IMR-90 (cell line): ENCODE results near the gene ETS1.

Experiments used
- CTCF ChIP-seq: conservative IDR thresholded peaks from 2 replicates; pipeline ENCODE4 v1.5.1; 2012; ENCODE audit warnings: mild to moderate bottlenecking, low read depth, low read length, improper control_type of control experiment
- ELK1 ChIP-seq: fragments of 150-350 bp; IDR thresholded peaks from 2 replicates; pipeline ENCODE4 v1.6.1; 2016; ENCODE audit warnings: low read depth, mild to moderate bottlenecking, low read length, moderate library complexity, borderline replicate concordance
- POLR2A ChIP-seq: IDR thresholded peaks from 2 replicates; pipeline ENCODE4 v1.6.1; 2012; ENCODE audit warnings: mild to moderate bottlenecking, low read depth, low read length
- RCOR1 ChIP-seq: IDR thresholded peaks from 2 replicates; pipeline ENCODE4 v1.6.1; 2012; ENCODE audit warnings: mild to moderate bottlenecking, low read length, improper control_type of control experiment; ENCODE audit not compliant: insufficient replicate concordance
- TF ChIP-seq, protein P1 (sequence below): fragments of 150-350 bp; IDR thresholded peaks from 2 replicates; pipeline ENCODE4 v1.6.1; 2017; ENCODE audit warnings: mild to moderate bottlenecking, antibody characterized with exemption, low read length, low read depth

DNA sequence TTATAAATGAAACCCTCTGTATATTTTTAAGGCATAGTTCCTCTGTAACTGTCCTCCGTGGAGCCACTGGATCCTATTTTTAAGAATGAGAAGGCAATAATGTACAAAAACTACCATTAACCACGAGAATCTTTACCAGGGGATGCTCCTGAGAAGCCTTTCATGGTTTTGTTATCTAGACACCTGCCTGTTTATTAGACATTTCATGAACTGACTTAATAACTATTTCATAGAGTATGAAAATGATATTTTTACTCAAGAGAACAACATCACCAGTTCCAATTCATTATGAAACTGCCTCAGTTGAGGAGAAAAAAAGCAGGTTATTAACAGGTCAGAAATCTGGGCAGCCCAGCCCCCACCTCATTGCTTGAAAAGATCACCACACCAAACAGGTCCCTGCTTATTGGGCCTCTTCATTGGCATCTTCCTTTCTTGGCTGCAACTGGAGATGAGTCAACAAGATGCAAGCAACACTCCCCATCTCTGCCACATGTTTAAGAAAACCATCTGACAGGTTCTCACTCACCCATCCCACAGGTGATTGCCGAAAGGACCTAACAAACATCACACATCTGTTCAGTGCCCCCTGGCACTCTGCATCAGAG is 27.8 kb downstream of the ETS1 start:
- TF ChIP-seq CTCF (no peak), POLR2A (no peak), ELK1 (no peak), RCOR1 (no peak)
- TF ChIP-seq, protein P1, sequence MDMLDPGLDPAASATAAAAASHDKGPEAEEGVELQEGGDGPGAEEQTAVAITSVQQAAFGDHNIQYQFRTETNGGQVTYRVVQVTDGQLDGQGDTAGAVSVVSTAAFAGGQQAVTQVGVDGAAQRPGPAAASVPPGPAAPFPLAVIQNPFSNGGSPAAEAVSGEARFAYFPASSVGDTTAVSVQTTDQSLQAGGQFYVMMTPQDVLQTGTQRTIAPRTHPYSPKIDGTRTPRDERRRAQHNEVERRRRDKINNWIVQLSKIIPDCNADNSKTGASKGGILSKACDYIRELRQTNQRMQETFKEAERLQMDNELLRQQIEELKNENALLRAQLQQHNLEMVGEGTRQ = no peak
